CD14-positive monocyte (primary cell): ENCODE measurements around the gene OGG1. TPM values are rescaled to one million over a fixed set of nuclear protein-coding genes. Genes with fewer than 3 reads are reported as not detected.

Experiments used
- DNase-seq, 3 donors: peaks; one replicate each; pipeline ENCODE4 v3.0.0-alpha.2; 2011 to 2022
- H2AFZ ChIP-seq: 2 replicates; pipeline ENCODE4 v1.6.0; 2012; ENCODE audit warnings: mild to moderate bottlenecking, low read depth, low read length, inconsistent platforms; ENCODE audit not compliant: insufficient read depth, poor library complexity, severe bottlenecking
- H3K27ac ChIP-seq, 2 donors: 1 replicate in 1 of 2; 2 replicates in 1 of 2; pipeline ENCODE4 v1.5.1; 2012 to 2013; ENCODE audit warnings: low read length in 2 of 2, control low read depth in 1 of 2, inconsistent platforms in 1 of 2, low read depth in 1 of 2, mild to moderate bottlenecking in 1 of 2
- H3K27me3 ChIP-seq, 2 donors: one replicate each; pipeline versions ENCODE4 v1.6.0 to v1.6.1; 2011 to 2013; ENCODE audit warnings: low read length in 2 of 2; ENCODE audit not compliant: control insufficient read depth in 2 of 2, insufficient read depth in 2 of 2
- H3K36me3 ChIP-seq, 2 donors: replicated peaks in 1 of 2; 1 replicate in 1 of 2; 2 replicates in 1 of 2; pipeline versions ENCODE4 v1.5.1 to v1.6.1; 2012 to 2013; ENCODE audit warnings: low read length in 2 of 2, control low read depth in 1 of 2, inconsistent platforms in 1 of 2, mild to moderate bottlenecking in 1 of 2; ENCODE audit not compliant: insufficient read depth in 2 of 2, control insufficient read depth in 1 of 2
- H3K4me1 ChIP-seq, 2 donors: 1 replicate in 1 of 2; 2 replicates in 1 of 2; pipeline versions ENCODE4 v1.5.1 to v1.6.1; 2012 to 2013; ENCODE audit warnings: low read length in 2 of 2, control low read depth in 1 of 2, inconsistent platforms in 1 of 2, mild to moderate bottlenecking in 1 of 2, moderate library complexity in 1 of 2; ENCODE audit not compliant: insufficient read depth in 2 of 2, control insufficient read depth in 1 of 2
- H3K4me2 ChIP-seq: replicated peaks from 2 replicates; pipeline ENCODE3; 2012; ENCODE audit warnings: low read length, moderate library complexity, mild to moderate bottlenecking; ENCODE audit not compliant: poor library complexity, severe bottlenecking; ENCODE audit errors: extremely low read depth
- H3K4me3 ChIP-seq, 3 experiments: fragments of 200-600 bp in 1 of 3; sonication (generic) in 1 of 3; replicated peaks in 1 of 3; 1 replicate in 2 of 3; 2 replicates in 1 of 3; pipeline ENCODE4 v1.5.1; 2011 to 2013; ENCODE audit warnings: low read length in 3 of 3, mild to moderate bottlenecking in 3 of 3, control low read depth in 2 of 3, low read depth in 2 of 3, inconsistent platforms in 1 of 3, moderate library complexity in 1 of 3
- H3K79me2 ChIP-seq: 2 replicates; pipeline ENCODE4 v1.6.0; 2012; ENCODE audit warnings: mild to moderate bottlenecking, control low read depth, inconsistent platforms, low read length, moderate library complexity; ENCODE audit not compliant: insufficient read depth
- H3K9ac ChIP-seq: 2 replicates; pipeline ENCODE4 v1.6.0; 2017; ENCODE audit warnings: low read length, mild to moderate bottlenecking; ENCODE audit not compliant: insufficient read depth, poor library complexity, severe bottlenecking
- H3K9me3 ChIP-seq, 2 donors: replicated peaks in 1 of 2; 1 replicate in 1 of 2; 2 replicates in 1 of 2; pipeline versions ENCODE4 v1.5.1 to v1.6.1; 2012 to 2013; ENCODE audit warnings: low read length in 2 of 2, control low read depth in 1 of 2; ENCODE audit not compliant: control insufficient read depth in 1 of 2, insufficient read depth in 1 of 2
- H4K20me1 ChIP-seq: 2 replicates; pipeline ENCODE4 v1.6.0; 2012; ENCODE audit warnings: mild to moderate bottlenecking, low read length, control low read depth, moderate library complexity; ENCODE audit not compliant: insufficient read depth
- H3K27ac Mint-ChIP-seq, 7 donors: one replicate each; pipeline ENCODE4 v1.8.0; 2020; ENCODE audit warnings: mild to moderate bottlenecking in 7 of 7, mixed read lengths in 7 of 7, moderate library complexity in 6 of 7, inconsistent platforms in 2 of 7
- H3K27me3 Mint-ChIP-seq, 3 donors: one replicate each; pipeline ENCODE4 v1.8.0; 2021 to 2022; ENCODE audit warnings: low read depth in 3 of 3, mild to moderate bottlenecking in 3 of 3, mixed read lengths in 3 of 3, moderate library complexity in 3 of 3, inconsistent platforms in 1 of 3
- H3K36me3 Mint-ChIP-seq, 2 donors: one replicate each; pipeline ENCODE4 v1.8.0; 2020; ENCODE audit warnings: mixed read lengths in 2 of 2, inconsistent platforms in 1 of 2, mild to moderate bottlenecking in 1 of 2
- H3K4me1 Mint-ChIP-seq: one replicate; pipeline ENCODE4 v1.8.0; 2020; ENCODE audit warnings: mild to moderate bottlenecking, mixed read lengths
- H3K4me3 Mint-ChIP-seq, 2 donors: one replicate each; pipeline ENCODE4 v1.8.0; 2020; ENCODE audit warnings: mild to moderate bottlenecking in 2 of 2, mixed read lengths in 2 of 2, moderate library complexity in 1 of 2
- H3K9me3 Mint-ChIP-seq, 7 donors: one replicate each; pipeline ENCODE4 v1.8.0; 2020 to 2022; ENCODE audit warnings: mixed read lengths in 7 of 7, mild to moderate bottlenecking in 6 of 7, moderate library complexity in 6 of 7, inconsistent platforms in 2 of 7
- whole genome bisulfite sequencing: methylation state at CpG from one replicate; pipeline ENCODE4 v1.1.5; 2013; ENCODE audit warnings: missing lambda C conversion rate; ENCODE audit not compliant: insufficient coverage; 5-methylcytosine and 5-hydroxymethylcytosine counted together
- intact Hi-C, 2 donors: fragments of 100-400 bp; cut with micrococcal nuclease; formaldehyde crosslinking; loops; one replicate each; pipeline versions ENCODE4 v1.15.0 to v1.15.1; 2023
- polyA plus RNA-seq, 3 donors: library from polyadenylated mRNA; depleted of rRNA in 1 of 3; unstranded in 2 of 3; stranded (reverse) in 1 of 3; fragments of 300-500 nt in 2 of 3; fragments of >200 nt in 1 of 3; fragmentation: Illumina TruSeq in 2 of 3; gene quantifications; 1 replicate in 2 of 3; 2 replicates in 1 of 3; pipeline ENCODE4 v1.2.3, GENCODE V29; 2012 to 2021
- TF ChIP-seq, protein P1 (sequence below): fragments of 200-600 bp; IDR thresholded peaks from one replicate; pipeline ENCODE4 v1.8.0; 2022; ENCODE audit warnings: antibody characterized with exemption, mild to moderate bottlenecking

The OGG1 gene
- polyA plus RNA-seq, 3 donors: 17.4 to 21.9 (median 20.5) TPM

DNA sequence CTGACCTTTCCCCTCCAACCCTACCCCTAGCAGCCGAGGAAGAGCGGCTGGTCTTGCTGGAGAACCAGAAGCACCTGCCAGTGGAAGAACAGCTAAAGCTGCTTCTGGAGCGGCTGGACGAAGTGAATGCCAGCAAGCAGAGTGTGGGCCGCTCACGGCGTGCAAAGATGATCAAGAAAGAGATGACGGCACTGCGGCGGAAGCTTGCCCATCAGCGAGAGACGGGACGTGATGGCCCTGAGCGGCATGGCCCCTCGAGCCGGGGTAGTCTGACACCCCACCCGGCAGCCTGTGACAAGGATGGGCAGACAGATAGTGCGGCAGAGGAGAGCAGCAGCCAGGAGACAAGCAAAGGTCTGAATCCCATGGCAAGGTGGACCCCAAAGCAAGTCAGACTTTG lies 6.2 kb upstream of the OGG1 start:
- WGBS: 98% methylated on average over 18 of the region's 18 CpGs
- Mint-ChIP-seq H3K4me3 (no peak overlapping the region), H3K27ac (no peak overlapping the region), H3K27me3 (no peaks in the 10 kb centered on the region), H3K36me3 (peaks cover 99 to 100% of the 10 kb centered on the region in 2 donors), H3K9me3 (no peaks in the 10 kb centered on the region), H3K4me1 (no peaks in the 10 kb centered on the region)
- no peak overlapping the region for H2AFZ ChIP-seq
- H3K27ac ChIP-seq: no peak overlapping the region
- no peaks in the 10 kb centered on the region for H3K4me1 ChIP-seq
- no peak overlapping the region for H3K9ac ChIP-seq
- TF ChIP-seq, protein P1, sequence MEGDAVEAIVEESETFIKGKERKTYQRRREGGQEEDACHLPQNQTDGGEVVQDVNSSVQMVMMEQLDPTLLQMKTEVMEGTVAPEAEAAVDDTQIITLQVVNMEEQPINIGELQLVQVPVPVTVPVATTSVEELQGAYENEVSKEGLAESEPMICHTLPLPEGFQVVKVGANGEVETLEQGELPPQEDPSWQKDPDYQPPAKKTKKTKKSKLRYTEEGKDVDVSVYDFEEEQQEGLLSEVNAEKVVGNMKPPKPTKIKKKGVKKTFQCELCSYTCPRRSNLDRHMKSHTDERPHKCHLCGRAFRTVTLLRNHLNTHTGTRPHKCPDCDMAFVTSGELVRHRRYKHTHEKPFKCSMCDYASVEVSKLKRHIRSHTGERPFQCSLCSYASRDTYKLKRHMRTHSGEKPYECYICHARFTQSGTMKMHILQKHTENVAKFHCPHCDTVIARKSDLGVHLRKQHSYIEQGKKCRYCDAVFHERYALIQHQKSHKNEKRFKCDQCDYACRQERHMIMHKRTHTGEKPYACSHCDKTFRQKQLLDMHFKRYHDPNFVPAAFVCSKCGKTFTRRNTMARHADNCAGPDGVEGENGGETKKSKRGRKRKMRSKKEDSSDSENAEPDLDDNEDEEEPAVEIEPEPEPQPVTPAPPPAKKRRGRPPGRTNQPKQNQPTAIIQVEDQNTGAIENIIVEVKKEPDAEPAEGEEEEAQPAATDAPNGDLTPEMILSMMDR: no peak
- no peak for DNase-seq
- no peaks in the 10 kb centered on the region for H3K27me3 ChIP-seq
- intact Hi-C loops: no loop called here
- peaks cover 38% of the 10 kb centered on the region for H4K20me1 ChIP-seq
- no peaks in the 10 kb centered on the region for H3K9me3 ChIP-seq
- H3K36me3 ChIP-seq: peaks cover 98 to 100% of the 10 kb centered on the region in 2 donors
- no peak overlapping the region for H3K4me3 ChIP-seq
- peaks cover 14% of the 10 kb centered on the region for H3K79me2 ChIP-seq
- H3K4me2 ChIP-seq: no peak overlapping the region

DNA sequence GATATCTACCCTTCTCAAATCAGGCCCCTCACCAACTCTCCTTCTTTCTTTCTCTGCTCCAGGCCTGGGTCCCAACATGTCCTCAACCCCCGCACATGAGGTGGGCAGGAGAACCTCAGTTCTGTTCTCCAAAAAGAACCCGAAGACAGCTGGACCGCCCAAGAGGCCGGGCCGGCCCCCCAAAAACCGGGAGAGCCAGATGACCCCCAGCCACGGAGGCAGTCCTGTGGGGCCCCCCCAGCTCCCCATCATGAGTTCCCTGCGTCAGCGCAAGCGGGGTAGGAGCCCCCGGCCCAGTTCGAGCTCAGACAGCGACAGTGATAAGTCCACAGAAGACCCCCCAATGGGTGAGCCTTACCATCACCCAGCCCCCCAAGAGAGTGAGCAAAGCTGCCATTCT lies 5.6 kb upstream of the OGG1 start:
- TF ChIP-seq, protein P1: no peak
- Histone ChIP-seq H3K9ac (no peak overlapping the region), H3K4me3 (no peak overlapping the region), H3K36me3 (peaks cover 93 to 95% of the 10 kb centered on the region in 2 donors), H3K27me3 (no peaks in the 10 kb centered on the region), H3K9me3 (no peaks in the 10 kb centered on the region), H3K4me2 (no peak overlapping the region), H2AFZ (no peak overlapping the region), H3K79me2 (peaks cover 8% of the 10 kb centered on the region), H3K27ac (no peak overlapping the region), H4K20me1 (peaks cover 32% of the 10 kb centered on the region), H3K4me1 (peaks cover 4 to 6% of the 10 kb centered on the region in 2 donors)
- peaks cover 0 to 2% (median 0%) of the 10 kb centered on the region in 3 donors for H3K27me3 Mint-ChIP-seq
- H3K9me3 Mint-ChIP-seq: no peaks in the 10 kb centered on the region
- DNase-seq: no peak
- no peak overlapping the region for H3K4me3 Mint-ChIP-seq
- peaks cover 4% of the 10 kb centered on the region for H3K4me1 Mint-ChIP-seq
- WGBS: 96% methylated on average over 8 of the region's 13 CpGs
- intact Hi-C loops: no loop called here
- H3K36me3 Mint-ChIP-seq: peaks cover 94 to 97% of the 10 kb centered on the region in 2 donors
- peak overlapping the region in 3 of 7 donors; percentile 14 to 67 (median 23) for H3K27ac Mint-ChIP-seq
